HG02678 (cell line): Measurements from ENCODE around the gene NOS1.

Experiments
- ATAC-seq: cut with Tn5 transposase; IDR thresholded peaks from one replicate; pipeline ENCODE4 v1.9.1; 2021; ENCODE audit warnings: mild to moderate bottlenecking, moderate library complexity; ENCODE audit not compliant: unreplicated experiment

Gene NOS1

DNA sequence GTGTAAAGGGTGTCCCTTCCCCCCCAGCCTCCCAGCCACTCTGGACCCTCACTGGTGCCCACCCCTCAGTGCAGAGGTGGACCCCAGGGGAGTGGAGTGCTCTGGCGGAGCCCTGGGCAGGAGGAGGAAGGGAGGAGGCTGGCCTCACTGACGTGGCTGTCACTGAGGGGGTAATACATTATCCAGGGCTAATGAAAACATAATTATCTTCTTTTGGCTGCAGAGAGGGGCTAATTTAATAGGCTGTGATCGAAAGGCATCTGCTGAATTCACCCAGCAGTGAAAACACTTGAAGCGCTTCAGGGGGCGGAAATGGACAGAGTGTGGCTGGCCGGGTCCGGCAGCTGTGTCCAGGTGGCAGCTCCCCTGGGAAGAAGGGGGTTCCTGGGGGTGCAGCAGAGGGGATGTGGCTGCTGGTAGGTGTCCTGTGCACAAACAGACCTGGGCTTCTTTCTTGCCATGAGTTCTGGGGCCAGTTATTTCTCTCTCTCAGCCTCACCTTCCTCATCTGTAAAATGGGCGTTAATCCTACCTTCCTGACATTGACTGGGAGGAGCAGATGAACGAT lies 3.7 kb upstream of the NOS1 start:
- no peak for ATAC-seq

DNA sequence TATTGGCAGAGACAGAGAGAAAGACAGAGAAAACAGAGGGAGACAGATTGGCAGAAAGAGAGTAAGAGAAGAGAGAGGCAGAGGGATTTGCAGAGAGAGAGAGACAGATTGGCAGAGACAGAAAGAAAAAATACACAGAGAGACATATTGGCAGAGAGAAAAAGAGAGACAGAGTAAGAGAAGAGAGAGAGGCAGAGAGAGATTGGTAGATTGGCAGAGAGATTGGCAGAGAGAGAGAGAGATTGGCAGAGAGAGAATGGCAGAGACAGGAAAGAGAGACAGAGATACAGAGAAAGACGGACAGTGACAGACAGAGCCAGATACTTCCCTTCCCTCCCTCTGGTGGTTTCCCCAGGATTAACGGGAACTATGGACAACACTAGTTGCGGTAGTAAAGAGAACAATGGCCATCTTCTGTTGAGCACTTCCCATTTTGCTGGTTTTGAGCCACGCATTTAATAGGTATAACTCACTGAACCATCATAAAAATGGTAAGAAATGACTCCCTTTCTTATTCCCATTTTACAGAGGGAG lies 2.6 kb upstream of the NOS1 start:
- no peak for ATAC-seq

DNA sequence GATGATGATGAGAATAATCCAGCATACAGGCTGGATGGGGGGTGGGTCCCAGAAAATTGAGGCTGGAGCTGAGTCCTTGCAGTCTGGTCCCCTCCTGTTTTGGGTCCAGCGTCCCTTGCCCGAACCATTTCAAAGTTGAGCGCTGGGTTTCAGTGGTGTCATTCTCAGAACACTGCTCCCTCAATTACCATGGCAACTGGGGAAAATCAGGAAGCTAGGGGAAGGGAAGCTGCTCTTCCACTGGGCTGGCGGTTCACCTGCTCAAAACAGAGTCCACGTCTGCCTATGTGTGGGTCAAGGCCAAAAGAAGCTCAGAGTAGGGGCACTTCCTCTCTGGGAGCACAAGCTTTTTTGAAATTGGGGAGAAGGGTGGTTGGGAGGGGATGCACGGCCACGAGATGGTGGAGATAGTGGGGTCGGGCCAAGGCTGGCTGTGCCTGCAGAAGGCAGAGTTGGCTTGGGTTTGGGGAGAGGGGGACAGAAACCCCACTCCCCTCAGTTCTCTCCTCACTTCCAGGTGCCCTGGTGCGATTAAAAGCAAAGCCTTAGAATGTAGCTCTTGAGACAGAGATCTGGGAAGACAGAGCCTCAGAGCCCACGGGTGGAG lies 1.7 kb upstream of the NOS1 start:
- no peak for ATAC-seq

DNA sequence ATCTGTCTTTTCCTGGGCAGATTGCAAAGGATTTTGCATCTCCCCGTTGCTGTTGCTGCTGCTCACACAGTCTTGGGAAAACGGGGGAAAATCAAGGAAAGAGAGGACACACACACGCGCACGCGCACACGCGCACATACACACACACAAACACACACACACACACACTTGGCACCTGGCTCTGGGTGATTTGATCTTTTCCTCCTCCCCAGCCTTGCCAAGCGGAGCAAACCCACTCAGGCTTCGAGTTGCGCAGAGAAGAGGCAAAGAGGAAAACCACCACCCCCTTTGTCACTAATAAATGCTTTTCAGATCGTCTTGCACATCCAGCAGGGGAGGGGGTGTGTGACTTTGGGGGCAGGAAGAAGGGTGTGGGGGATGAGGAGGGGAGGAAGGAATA lies 965 bp upstream of the NOS1 start:
- no peak for ATAC-seq

DNA sequence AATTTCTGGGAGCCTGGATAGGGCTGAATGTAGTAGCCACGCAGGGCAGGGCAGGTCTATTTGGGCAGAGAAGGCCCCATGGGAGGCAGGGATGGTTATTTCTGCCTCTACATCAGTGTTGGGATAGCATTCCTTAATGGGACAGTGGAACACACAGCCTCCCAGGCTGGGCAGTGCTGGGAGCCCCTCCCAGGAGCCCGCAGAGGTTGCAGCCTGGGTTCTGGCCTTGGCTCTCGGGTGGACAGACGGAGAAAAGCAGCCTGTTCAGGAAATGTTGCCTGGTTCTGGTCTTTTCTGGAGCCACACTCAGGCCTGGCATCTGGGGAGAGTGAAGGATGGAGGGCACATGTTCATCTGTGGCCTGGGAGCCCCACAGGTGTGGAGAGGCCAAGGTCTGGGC lies 479 bp upstream of the NOS1 start:
- ATAC-seq = no peak

DNA sequence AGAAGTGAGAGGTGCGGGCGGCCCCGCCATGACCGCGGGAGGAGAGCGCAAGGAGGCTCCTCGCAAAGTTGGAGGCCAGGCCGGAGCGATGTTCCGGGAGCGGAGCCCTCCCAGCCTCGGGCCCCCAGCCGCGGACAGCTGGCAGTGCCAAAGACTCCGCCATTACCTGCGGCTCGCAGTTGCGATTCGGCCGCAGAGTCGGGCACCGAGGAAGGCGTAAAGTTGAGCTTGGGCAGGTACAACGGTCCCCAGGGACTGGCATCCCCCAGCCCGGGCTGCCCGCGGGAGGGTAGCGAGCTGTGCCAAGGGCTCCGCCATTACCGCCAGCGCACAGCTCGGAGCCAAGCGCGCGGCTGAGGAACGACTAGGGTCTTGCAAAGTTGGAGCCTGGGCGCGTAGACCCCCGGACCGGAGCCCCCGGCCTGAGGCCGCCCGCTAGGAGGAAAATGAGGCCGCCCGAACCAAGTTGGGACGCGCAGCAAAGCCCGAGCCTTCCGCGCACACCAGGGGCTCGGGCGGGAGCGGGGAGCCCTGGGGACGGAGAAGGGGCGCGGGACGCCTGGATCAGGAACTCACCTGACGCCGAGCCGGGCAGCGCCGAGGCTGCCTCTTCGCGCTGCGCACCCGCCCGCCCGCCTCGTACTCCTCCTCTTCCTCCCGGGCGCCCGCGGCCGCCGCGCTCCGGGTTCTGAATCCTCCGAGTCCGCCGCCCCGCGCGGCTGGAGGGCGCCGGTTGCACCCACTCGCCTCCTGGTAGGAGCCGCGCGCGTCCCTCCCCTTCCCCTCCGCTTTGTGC lies 677 bp downstream of the NOS1 start:
- no peak for ATAC-seq

DNA sequence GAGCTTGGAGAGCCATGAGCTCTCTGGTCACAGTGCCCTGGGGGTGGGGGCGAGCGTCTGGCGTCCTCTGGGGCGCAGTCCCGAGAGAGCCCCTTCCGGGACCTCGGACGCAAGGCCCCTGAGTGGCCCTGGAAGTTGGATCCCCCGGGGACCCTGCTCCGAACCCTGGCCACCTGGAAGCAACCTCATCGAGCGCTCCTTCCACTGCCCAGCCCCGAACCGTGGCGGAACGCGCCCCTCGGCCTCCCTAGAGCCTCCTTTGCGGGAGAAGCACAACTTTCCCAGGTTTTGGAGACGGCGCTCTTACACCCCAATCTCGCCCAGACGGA lies 1.2 kb downstream of the NOS1 start:
- ATAC-seq = no peak

DNA sequence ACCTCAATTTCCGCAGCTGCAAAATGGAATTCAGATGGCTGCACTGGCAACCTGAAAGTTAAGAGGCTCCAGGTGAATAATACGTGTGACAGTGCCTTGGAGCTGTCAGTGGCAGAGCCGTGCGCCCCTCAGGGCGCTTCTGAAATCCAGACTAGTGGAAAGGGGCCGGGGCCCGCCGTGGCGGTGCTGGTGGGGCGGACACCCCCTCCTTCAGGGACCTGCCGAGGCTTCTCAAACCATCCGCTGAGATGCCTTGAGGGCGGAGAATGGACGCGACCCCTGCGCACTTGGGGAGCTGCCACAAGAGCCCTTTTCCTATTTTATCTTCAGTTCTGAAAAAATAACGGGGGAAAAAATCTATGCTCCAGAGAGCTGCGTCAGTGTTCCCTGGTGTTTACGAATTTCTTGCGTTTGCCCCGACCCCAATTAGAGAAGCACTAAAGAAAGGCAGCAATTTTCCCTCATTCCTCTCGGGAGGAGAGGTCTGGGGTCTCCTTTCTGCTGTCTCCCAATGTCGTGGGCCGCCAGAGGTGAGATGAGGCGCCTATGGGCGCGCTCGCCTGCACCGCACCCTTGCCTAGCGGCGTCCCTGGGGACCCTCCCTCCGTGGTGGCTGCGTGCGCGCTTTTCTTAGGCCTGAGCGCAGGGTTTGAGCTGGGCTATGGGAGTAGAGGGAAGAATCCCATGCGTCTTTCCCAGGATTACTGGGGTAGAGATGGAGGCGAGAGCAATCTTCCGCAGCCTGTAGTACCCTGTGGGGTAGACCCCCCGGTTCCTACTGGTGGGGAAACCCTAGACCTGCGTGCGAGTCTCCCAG lies 2.2 kb downstream of the NOS1 start:
- no peak for ATAC-seq

DNA sequence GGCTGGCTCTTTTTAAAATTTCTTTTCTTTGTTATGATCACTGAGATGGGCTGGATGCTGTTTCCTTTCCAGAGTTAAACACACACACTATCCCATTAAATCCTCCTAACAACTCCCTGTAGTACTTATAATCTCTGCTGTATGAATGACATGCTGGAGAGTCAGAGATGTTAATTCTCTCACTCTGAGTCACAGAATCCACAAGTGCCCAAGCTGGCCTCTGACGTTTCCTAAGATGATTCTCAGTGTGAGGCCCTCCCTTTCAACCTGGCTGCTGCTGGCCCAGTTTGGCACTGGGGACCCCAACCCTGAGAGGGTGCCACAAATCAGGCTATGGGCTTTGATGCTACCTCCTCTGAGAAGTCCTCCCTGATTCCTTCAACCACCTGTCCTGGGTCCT lies 5.4 kb downstream of the NOS1 start:
- no peak for ATAC-seq

DNA sequence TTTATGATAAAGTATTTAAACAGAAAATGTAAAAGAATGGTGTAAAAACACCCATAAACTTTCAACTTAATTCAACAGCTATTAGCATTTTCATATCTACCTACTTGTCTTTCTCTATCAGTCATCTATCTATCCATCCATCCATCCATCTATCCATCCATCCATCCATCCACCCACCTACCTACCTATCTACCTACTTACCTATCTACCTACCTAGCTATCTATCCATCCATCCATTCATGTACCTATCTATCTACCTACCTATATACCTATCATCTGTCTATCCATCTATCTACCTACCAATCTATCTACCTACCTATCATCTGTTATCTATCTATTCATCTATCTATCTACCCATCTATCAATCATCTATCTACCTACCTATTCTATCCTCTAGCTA lies 8.5 kb downstream of the NOS1 start:
- ATAC-seq = no peak

DNA sequence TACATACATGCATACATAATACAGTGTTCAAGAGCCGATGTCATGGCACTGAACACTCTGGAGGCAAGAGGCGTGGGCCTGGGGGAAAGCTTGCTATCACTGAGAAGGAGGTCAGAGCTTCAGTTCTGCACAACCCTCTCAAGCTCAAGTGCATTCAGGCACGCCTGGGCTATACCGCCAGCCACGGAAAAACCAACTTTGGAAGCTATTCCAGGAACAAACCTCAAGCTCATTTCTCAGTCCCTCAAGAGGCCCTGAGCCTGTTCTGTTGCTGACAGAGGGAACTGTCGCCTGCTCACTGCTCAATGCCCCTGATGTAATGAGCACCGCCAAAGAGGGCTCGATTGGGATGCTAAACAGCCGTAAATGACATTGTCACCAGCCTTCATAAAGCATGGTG lies 9.2 kb downstream of the NOS1 start:
- ATAC-seq = no peak

DNA sequence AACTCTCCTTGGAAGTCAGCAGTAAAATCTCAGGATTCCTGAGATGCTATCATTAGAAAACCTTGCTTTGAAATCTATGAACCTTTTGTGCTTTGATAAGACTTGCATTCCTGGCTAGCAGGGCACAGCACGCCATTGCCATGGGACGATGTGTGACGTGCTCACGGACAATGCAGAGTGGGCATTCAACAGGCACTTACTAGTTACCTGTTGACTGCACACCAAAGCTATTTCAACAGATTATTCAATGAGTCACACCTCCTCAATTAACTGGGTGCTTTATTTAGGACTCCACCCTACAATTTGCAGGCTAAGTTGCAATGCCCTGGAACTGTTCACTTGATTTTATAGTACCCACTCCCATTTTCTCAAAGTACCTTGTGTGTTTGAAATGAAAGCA lies 11.3 kb downstream of the NOS1 start:
- ATAC-seq = no peak

DNA sequence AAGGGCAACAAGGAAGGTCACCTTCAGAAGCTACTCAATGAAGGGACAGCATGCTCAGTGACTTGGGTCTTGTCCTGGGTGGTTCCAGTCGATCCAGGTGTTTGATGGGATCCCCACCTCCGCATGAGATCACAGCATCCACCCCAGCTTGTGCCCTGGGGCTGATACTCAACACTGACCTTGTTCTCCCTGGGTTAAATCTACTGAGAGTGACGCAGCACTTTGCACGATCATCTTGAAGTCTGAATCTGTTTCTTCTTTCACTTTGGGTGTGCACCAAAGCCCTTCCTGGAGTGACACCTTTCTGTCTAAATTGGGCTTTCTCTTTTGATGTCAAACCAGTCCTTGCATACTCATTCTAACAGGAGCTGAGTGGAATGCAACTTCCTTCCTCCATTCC lies 13.8 kb downstream of the NOS1 start:
- no peak for ATAC-seq

DNA sequence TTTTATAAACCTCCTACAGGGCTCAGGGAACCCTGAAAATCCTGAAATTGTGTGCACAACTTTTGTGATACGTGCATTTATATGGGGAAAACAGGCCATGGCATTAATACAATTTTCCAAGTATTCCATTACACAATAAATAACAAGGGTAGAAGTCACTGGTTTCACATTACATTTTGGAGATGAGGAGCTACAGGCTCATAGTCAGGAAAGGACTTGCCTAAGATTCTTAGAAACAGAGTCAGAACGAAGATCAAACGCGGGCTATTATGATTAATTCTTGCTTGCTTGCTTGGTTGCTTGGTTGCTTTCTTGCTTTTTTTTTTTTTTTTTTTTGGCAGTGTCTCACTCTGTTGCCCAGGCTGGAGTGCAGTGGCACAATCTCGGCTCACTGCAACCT lies 16.7 kb downstream of the NOS1 start:
- no peak for ATAC-seq

DNA sequence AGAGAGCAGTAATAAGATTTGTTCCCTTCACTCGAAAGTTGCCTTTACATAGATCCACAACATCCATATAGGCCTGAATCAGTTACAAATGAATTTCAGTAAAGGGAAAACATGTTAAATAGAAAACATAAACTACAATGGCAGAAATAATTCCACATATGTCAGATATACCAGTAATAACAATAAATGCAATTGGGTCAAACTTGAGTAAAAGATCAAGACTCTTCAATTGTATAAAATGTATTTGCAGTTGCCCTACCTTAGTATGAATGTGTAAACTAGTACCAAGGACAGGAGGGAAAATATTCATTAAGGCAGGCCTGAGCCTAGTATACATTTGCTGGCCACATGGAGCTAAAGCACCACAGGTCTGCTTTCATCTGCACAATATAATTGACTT lies 17.6 kb downstream of the NOS1 start:
- ATAC-seq = no peak

DNA sequence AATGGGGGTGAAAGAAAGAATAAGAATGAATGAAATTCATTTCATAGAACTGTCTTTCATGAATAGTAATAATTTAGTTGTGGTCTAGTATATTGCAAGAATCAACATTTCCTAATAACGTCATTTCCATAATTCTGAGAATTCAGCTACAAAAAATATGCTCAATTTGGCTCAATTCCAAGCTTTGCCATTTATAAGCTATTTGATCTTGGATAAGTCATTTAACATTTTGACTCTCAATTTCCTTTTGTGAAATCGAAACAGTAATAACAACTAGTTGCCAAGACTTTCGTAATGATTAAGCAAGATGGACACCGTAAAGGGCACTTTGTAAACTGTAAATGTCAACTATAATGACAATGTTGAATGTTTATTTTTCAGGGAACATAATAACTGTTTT lies 18.1 kb downstream of the NOS1 start:
- ATAC-seq = no peak

DNA sequence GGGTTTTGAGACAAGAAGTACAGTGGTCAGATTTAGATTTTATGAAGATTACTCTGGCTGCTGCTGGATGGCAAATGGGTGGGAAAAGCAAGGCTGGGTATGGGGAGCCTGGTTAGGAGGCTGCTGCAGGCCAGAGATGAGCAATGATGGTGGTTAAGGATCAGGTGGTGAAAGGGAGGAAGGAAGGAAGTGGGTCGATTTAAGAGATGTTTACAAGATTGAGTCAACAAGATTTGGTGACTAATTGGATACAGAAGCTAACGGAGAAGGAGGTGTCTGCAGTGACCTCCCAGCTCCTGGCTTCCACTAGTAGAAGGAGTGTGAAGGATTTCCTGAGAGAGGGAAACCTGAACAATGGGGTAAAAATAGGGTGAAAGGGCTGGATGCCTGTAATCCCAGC lies 18.7 kb downstream of the NOS1 start:
- ATAC-seq = no peak

DNA sequence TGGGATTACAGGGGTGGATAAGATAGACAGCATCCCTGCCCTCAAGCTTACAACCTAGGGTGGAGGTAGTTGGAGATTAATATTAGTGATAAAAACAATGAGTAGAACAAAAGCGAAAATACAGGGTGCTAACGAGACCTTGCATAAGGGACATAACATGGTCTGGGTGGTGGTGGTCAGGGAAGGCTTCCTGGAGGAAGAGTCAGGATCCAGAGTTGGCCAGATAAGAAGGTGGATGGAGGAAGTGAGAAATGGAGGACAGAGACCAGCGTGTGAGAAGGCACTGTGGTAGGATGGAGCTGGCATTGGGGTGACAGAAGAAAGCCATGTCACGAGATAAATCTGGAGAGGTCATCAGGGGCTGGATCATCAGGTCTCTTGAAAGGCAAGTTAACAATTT lies 19.2 kb downstream of the NOS1 start:
- no peak for ATAC-seq

DNA sequence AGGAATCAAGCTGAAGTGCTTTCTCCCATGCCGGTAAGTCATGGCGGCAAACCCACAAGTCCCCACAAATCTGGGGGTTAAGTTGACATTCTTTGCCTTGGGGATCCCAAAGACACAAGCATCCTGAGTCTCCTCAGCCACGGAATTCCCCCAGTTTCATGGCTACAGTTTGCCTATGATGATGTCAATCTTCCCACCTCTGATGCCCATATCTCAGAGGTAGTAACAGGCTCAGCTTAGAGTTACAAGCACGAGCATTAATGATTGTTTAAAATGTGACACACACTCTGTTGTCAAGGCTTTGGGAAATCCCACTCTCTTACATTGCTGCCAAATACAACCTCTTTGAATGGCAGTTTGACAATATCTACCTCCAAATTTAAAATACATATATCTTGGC lies 22.3 kb downstream of the NOS1 start:
- no peak for ATAC-seq

DNA sequence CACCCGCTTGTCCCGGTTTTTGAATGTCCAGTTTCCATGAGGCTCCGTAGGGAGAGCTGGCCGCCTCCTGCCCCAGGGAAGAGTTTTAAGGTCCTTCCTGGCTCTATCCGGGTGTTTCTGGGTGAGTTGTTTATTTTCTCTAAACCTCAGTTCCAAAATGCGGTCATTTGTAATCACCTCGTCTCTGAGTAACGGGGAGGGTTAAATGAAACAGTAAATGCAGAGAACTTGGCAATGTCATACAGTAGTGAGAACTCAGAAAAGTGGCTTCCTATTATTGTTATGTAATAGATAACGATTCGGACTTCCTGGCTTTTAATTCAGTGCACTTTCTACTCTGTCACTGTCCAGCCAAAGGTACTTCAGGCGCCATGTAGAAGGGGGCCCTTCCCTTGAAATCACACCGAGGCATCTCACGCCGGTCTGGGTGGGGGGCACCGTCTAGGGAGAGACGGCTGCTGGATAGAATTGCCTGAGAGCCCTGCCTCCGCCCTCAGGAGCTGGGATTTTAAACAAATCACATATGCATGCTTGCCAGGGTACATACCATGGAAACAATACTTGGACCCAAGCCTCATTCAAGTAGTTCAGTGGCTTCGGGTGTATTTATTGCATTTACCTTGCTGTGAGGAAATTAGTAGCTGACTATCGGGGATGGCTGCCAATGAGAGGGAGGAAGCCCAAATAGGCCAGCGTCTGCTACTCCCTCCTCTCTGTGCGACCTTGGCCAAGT lies 26.4 kb downstream of the NOS1 start:
- no peak for ATAC-seq

DNA sequence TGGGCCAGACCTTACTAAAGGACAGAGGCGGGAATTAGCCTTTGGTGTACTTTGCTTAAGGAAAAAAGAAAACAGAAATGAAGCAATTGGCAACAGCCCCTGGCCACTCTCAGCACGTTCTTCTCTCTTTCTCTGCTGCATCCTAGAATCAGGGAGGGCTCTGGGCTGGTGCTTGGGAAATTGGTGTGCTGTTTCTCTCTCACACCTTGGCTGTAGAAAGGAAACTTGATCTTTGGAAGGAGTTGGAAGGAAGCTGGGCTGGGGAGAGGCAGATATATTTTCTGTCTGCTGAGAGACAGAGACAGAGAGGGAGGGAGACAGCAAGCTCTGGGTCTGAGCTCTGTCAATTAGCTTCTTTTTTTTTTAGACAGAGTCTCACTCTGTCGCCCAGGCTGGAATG lies 27.4 kb downstream of the NOS1 start:
- no peak for ATAC-seq
